GM12892 (cell line): Measurements from ENCODE around the gene AP1B1.
A peak's percentile ranks its signal among the peaks of the same experiment; 100 is the strongest.

Experiments used
- DNase-seq: peaks from one replicate; pipeline ENCODE4 v3.0.0; 2011; ENCODE audit not compliant: insufficient read length
- FAIRE-seq: peaks from 2 replicates; lab custom pipeline; 2011; peaks lifted over from hg19 to GRCh38; lab: Jason Lieb, UNC
- POLR2A ChIP-seq: IDR thresholded peaks from 2 replicates; pipeline ENCODE4 v1.6.1; 2011; ENCODE audit warnings: low read depth, low read length, control low read depth
- POLR2AphosphoS5 ChIP-seq: IDR thresholded peaks from 2 replicates; pipeline ENCODE4 v1.6.1; 2011; ENCODE audit warnings: low read depth, low read length, control low read depth
- TAF1 ChIP-seq: IDR thresholded peaks from 2 replicates; pipeline ENCODE4 v1.6.1; 2011; ENCODE audit warnings: low read depth, mild to moderate bottlenecking, control low read depth, low read length, borderline replicate concordance

Gene AP1B1

DNA sequence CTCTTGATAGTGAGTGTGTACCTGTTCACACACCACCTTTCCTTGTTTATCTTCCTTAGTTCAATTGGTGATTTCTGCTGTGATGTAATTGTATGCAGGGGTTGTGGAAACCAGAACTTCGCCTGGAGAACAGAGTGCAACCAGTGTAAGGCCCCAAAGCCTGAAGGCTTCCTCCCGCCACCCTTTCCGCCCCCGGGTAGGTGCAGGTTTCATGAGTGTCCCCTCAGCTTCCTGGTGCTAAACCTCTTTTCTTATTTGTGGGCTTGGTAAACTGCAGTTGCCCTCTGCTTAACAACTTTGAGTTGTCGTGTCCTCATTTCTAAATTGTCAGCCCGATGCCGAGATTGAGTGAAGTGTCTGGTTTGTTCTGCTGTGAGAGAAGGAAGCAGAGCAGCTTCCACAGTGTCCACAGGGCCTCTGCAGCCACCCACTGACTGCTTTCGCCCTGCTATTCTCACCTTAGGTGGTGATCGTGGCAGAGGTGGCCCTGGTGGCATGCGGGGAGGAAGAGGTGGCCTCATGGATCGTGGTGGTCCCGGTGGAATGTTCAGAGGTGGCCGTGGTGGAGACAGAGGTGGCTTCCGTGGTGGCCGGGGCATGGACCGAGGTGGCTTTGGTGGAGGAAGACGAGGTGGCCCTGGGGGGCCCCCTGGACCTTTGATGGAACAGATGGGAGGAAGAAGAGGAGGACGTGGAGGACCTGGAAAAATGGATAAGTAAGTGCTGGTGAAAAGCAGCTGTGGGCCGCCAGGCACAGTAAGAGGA is 89.1 kb downstream of the AP1B1 start:
- TF ChIP-seq POLR2AphosphoS5, result no peak
- peak; percentile 48 for TF ChIP-seq POLR2A
- TF ChIP-seq TAF1, result no peak

DNA sequence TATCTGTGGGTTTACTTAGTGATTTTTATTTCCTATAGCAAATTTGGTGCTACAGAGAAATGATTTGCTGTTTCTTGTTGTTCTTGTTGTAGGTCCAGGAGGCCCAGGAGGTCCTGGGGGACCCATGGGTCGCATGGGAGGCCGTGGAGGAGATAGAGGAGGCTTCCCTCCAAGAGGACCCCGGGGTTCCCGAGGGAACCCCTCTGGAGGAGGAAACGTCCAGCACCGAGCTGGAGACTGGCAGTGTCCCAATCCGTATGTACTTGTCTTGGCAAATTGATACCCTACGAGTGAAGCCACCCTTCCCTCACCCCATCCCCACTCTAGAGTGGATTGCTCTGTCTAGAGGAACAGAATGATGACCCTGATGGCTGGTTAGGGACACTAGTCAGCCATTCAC is 89.7 kb downstream of the AP1B1 start:
- no peak for FAIRE-seq
- no peak for DNase-seq
- no peak for TF ChIP-seq POLR2AphosphoS5
- TF ChIP-seq POLR2A, result no peak
- TF ChIP-seq TAF1, result no peak

More for the DNA sequence above, 89.1 kb downstream of the AP1B1 start:
- no peak for FAIRE-seq
- DNase-seq, result no peak

DNA sequence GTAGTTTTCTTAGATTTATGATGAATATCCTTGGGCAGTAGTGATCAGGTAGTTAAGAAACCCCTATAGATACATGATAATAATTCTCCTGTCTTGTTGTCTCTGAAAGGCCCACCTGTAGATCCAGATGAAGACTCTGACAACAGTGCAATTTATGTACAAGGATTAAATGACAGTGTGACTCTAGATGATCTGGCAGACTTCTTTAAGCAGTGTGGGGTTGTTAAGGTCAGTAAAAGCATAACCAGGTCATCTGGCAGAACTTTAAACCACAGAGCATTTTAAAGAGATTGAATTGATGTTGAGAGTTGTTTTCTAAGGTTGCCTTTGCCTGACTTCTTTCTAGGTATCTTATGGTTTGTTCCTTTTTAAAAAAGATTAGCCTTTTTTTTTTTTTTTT is 96.0 kb downstream of the AP1B1 start:
- FAIRE-seq, result no peak
- no peak for DNase-seq
- TF ChIP-seq TAF1 (no peak), POLR2A (no peak), POLR2AphosphoS5 (no peak)

DNA sequence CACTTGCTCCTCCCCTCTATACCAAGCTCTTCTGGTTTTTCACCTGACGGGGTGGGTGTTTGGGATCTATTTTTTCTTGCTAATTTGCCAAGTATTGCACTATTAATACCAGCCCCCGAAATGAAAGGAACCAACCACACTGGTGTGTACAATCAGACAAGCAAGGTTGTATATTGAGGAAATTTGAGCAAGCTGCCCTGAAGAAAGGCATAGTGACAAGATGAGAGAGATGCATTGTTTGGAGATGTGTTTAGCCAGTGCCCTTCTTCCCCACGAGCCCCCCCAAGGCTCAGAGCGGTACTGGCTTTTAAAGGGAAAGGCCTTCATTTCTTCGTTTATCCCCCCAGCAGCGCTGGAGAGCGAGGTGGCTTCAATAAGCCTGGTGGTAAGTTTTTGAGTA is 97.2 kb downstream of the AP1B1 start:
- TF ChIP-seq TAF1 (no peak), POLR2A (no peak), POLR2AphosphoS5 (no peak)
- DNase-seq, result no peak

DNA sequence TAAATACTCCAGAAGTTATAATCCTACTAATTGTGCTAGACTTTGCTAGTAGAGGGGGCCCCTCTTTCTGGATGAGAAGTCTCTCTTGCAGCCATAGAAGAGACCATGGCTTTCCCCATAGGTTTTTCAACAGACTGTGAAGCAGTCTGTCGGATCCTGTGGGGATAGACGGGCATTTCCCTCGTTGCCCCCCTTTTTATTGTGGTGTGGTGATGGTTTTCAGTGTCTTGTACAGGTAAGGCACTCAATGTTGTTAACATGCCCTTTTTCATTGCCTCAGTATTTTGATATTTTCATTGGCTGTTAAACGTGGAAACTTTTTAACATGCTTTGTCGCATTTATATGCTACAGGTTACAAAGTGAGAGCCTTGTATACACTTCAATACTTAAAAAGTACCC is 98.3 kb downstream of the AP1B1 start:
- no peak for FAIRE-seq
- TF ChIP-seq POLR2A (0 out of 2 replicates have a peak, but pooled peaks have one; percentile 23), POLR2AphosphoS5 (no peak; the same call in 1 of the 2 replicates)
- DNase-seq, result no peak

More for the DNA sequence above, 97.2 kb downstream of the AP1B1 start:
- FAIRE-seq, result no peak

DNA sequence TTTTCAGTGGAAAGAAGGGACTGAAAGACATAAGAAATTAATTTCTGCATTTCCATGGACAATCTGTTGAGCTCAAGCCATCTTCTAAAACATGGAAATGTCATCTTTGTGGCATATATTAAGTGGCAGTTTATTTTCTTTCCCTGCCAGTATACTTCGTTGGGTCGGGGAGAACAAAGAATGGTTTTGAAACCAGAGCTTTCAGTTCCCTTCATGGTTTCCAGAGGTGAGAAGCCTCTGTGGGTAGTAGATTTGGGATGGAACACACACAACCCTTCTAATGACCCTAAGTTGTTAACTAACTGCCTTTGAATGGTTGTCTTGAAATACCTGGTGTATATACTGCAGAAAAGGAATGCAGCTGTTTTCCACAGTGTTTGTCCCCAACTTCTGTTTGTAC is 99.5 kb downstream of the AP1B1 start:
- no peak for DNase-seq
- TF ChIP-seq POLR2AphosphoS5 (no peak), POLR2A (no peak), TAF1 (no peak)
- no peak for FAIRE-seq

DNA sequence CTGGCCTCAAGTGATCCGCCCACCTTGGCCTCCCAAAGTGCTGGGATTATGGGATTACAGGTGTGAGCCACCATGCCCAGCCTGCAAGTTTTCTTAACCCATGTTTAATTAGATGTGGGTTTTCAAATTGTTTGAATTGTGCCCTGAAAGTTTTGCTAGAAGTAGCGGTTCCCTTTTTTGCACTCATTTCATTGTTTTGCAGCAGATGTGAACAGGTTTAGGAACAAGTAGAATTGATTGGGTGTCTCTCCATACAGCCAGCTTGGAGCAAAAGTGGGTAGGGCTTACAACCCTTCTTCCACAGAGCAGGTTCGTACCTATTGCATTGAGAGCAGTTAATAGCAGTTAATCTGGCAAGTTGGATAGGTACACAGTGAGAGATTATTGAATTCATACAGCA is 104.2 kb downstream of the AP1B1 start:
- no peak for DNase-seq
- FAIRE-seq, result no peak
- TF ChIP-seq POLR2A (no peak), POLR2AphosphoS5 (0 out of 2 replicates have a peak, but pooled peaks have one; percentile 44), TAF1 (no peak)

DNA sequence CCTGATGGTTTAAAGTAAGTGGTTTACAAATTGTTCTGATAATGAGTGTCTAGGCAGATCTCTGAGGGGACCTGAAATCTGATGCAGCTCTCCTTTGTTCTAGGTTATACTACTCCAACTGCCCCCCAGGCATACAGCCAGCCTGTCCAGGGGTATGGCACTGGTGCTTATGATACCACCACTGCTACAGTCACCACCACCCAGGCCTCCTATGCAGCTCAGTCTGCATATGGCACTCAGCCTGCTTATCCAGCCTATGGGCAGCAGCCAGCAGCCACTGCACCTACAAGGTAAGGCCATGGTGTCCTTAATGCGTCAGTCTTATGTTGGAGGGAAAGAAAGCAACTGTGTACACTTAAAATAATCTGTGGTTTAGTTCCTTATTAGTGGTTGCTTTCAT is 110.4 kb downstream of the AP1B1 start:
- DNase-seq (no peak), FAIRE-seq (no peak)
- TF ChIP-seq POLR2A (no peak), TAF1 (no peak), POLR2AphosphoS5 (no peak)
